GM12878 (cell line): ENCODE data around the gene RFC3. TPM values are rescaled to one million over a fixed set of nuclear protein-coding genes. Genes with fewer than 3 reads are reported as not detected.

Experiments
- ATAC-seq: fragments of 200-7000 bp; cut with Tn5 transposase; 3 replicates; pipeline ENCODE4 v1.9.1; 2020; ENCODE audit warnings: mild to moderate bottlenecking, moderate library complexity
- BruUV-seq: library from RNA; stranded (reverse); fragments of 400-500 nt; replicated peaks from 2 replicates; lab custom pipeline; 2021; lab: Mats Ljungman, UMichigan
- CTCF ChIA-PET: fragments of 300-600 bp; sonication (Branson Sonifier 250); formaldehyde crosslinking; extraction: SDS; loops from one replicate; lab custom pipeline; 2021; ENCODE audit warnings: inconsistent platforms; lab: Yijun Ruan, JAX
- POLR2A ChIA-PET: fragments of 350-600 bp; formaldehyde crosslinking; extraction: SDS; loops from one replicate; lab custom pipeline; 2021; ENCODE audit warnings: inconsistent platforms; lab: Charles Lee
- RAD21 ChIA-PET: fragments of 300-600 bp; sonication (Branson Sonifier 250); formaldehyde crosslinking; loops from one replicate; lab custom pipeline; 2023; ENCODE audit warnings: antibody characterized with exemption; ENCODE audit not compliant: unreplicated experiment; lab: Charles Lee
- SMC1A ChIA-PET: fragments of 300-600 bp; sonication (Branson Sonifier 250); formaldehyde crosslinking; loops from one replicate; lab custom pipeline; 2023; ENCODE audit not compliant: unreplicated experiment, uncharacterized antibody; lab: Charles Lee
- DNase-seq: peaks from one replicate; pipeline ENCODE4 v3.0.0-alpha.2; 2011; ENCODE audit warnings: low read depth, low spot score
- FAIRE-seq: peaks from 3 replicates; lab custom pipeline; 2011; peaks lifted over from hg19 to GRCh38; lab: Jason Lieb, UNC
- H2AFZ ChIP-seq: 2 replicates; pipeline ENCODE4 v1.6.0; 2011; ENCODE audit warnings: low read depth, low read length, control low read depth; ENCODE audit not compliant: control insufficient read depth
- H3K27ac ChIP-seq: 2 replicates; pipeline ENCODE4 v1.5.1; 2011; ENCODE audit warnings: control low read depth; ENCODE audit not compliant: control insufficient read depth, insufficient read depth
- H3K27me3 ChIP-seq, 2 experiments: replicated peaks in 1 of 2; 2 replicates each; pipeline versions ENCODE4 v1.6.0 to v1.6.1; 2011; ENCODE audit warnings: low read length in 1 of 2; ENCODE audit not compliant: control insufficient read depth in 2 of 2, insufficient read depth in 2 of 2
- H3K36me3 ChIP-seq, 2 experiments: 2 replicates each; pipeline ENCODE4 v1.5.1; 2011; ENCODE audit warnings: low read length in 1 of 2; ENCODE audit not compliant: control insufficient read depth in 2 of 2, insufficient read depth in 2 of 2
- H3K4me1 ChIP-seq: 2 replicates; pipeline ENCODE4 v1.6.1; 2011; ENCODE audit warnings: mild to moderate bottlenecking, low read length, moderate library complexity, mixed read lengths; ENCODE audit not compliant: control insufficient read depth, insufficient read depth
- H3K4me2 ChIP-seq: 2 replicates; pipeline ENCODE4 v1.6.0; 2011; ENCODE audit warnings: control low read depth; ENCODE audit not compliant: control insufficient read depth, insufficient read depth
- H3K4me3 ChIP-seq: fragments of 200-600 bp; sonication (generic); 2 replicates; pipeline ENCODE4 v1.5.1; 2016
- H3K79me2 ChIP-seq: 2 replicates; pipeline ENCODE4 v1.6.0; 2011; ENCODE audit warnings: low read length; ENCODE audit not compliant: control insufficient read depth, insufficient read depth
- H3K9ac ChIP-seq: 2 replicates; pipeline ENCODE4 v1.8.0; 2011; ENCODE audit warnings: low read length, control low read depth, mixed read lengths; ENCODE audit not compliant: control insufficient read depth, insufficient read depth
- H3K9me3 ChIP-seq: replicated peaks from 3 replicates; pipeline ENCODE4 v1.5.1; 2011; ENCODE audit warnings: mild to moderate bottlenecking, low read length; ENCODE audit not compliant: control insufficient read depth, insufficient read depth
- H4K20me1 ChIP-seq: 2 replicates; pipeline ENCODE4 v1.6.0; 2011; ENCODE audit not compliant: control insufficient read depth, insufficient read depth
- CBFB ChIP-seq: IDR thresholded peaks from 2 replicates; pipeline ENCODE4 v1.6.1; 2016; ENCODE audit warnings: antibody characterized with exemption, low read depth
- CREB1 ChIP-seq: IDR thresholded peaks from 2 replicates; pipeline ENCODE4 v1.6.1; 2012; ENCODE audit warnings: low read depth, mild to moderate bottlenecking, inconsistent platforms
- DPF2 ChIP-seq: fragments of 450-650 bp; IDR thresholded peaks from 2 replicates; pipeline ENCODE4 v1.6.1; 2017; ENCODE audit warnings: mild to moderate bottlenecking
- FOS ChIP-seq: IDR thresholded peaks from 3 replicates; pipeline ENCODE4 v1.6.1; 2011; ENCODE audit warnings: borderline replicate concordance; ENCODE audit not compliant: insufficient read length; ENCODE audit errors: extremely low read depth
- FOXK2 ChIP-seq: fragments of 450-650 bp; IDR thresholded peaks from 2 replicates; pipeline ENCODE4 v1.6.1; 2017; ENCODE audit warnings: mild to moderate bottlenecking, moderate library complexity
- KAT2A ChIP-seq: conservative IDR thresholded peaks from 2 replicates; pipeline ENCODE4 v1.6.1; 2011; ENCODE audit warnings: low read depth, low read length; ENCODE audit not compliant: control insufficient read depth
- KLF5 ChIP-seq: fragments of 450-650 bp; IDR thresholded peaks from 2 replicates; pipeline ENCODE4 v1.6.1; 2014; ENCODE audit warnings: mild to moderate bottlenecking; ENCODE audit not compliant: partially characterized antibody
- MYB ChIP-seq: fragments of 150-350 bp; IDR thresholded peaks from 2 replicates; pipeline ENCODE4 v1.6.1; 2014; ENCODE audit warnings: mild to moderate bottlenecking, low read depth, low read length, borderline replicate concordance
- SMC3 ChIP-seq: IDR thresholded peaks from 2 replicates; pipeline ENCODE4 v1.6.1; 2011; ENCODE audit warnings: low read length, improper control_type of control experiment, borderline replicate concordance
- SREBF2 ChIP-seq: IDR thresholded peaks from 2 replicates; pipeline ENCODE4 v1.6.1; 2012; ENCODE audit warnings: mild to moderate bottlenecking, low read length
- SRF ChIP-seq, 2 experiments: IDR thresholded peaks; 2 replicates each; pipeline ENCODE4 v1.6.1; 2011; ENCODE audit warnings: low read depth in 2 of 2, low read length in 2 of 2, mild to moderate bottlenecking in 1 of 2, moderate library complexity in 1 of 2
- STAT3 ChIP-seq: IDR thresholded peaks from 2 replicates; pipeline ENCODE4 v1.6.1; 2011; ENCODE audit warnings: low read depth, low read length, improper control_type of control experiment
- SUZ12 ChIP-seq: fragments of 200-600 bp; sonication (generic); IDR thresholded peaks from one replicate; pipeline ENCODE4 v1.6.1; 2018; ENCODE audit warnings: antibody characterized with exemption, mild to moderate bottlenecking; ENCODE audit not compliant: unreplicated experiment
- TCF12 ChIP-seq: IDR thresholded peaks from 2 replicates; pipeline ENCODE4 v1.6.1; 2011; ENCODE audit warnings: low read depth, mild to moderate bottlenecking, low read length
- TCF3 ChIP-seq: IDR thresholded peaks from 2 replicates; pipeline ENCODE4 v1.6.1; 2012; ENCODE audit warnings: low read depth, mild to moderate bottlenecking, low read length, borderline replicate concordance; ENCODE audit not compliant: insufficient read depth
- USF2 ChIP-seq: IDR thresholded peaks from 2 replicates; pipeline ENCODE4 v1.6.1; 2011; ENCODE audit warnings: low read depth, low read length, improper control_type of control experiment, borderline replicate concordance
- WRNIP1 ChIP-seq: IDR thresholded peaks from 2 replicates; pipeline ENCODE4 v1.6.1; 2011; ENCODE audit warnings: low read depth, low read length, improper control_type of control experiment, borderline replicate concordance
- YY1 ChIP-seq: IDR thresholded peaks from 2 replicates; pipeline ENCODE4 v1.6.1; 2011; ENCODE audit warnings: low read depth, mild to moderate bottlenecking, low read length
- ZBED1 ChIP-seq: IDR thresholded peaks from 2 replicates; pipeline ENCODE4 v1.6.1; 2016; ENCODE audit warnings: borderline replicate concordance
- WGBS: methylation state at CpG from one replicate; pipeline ENCODE4 v1.1.6; 2016; ENCODE audit warnings: low lambda C conversion rate; ENCODE audit not compliant: insufficient replicate concordance, insufficient coverage; ENCODE audit errors: missing lambda C conversion rate; 5-methylcytosine and 5-hydroxymethylcytosine counted together
- in situ Hi-C: fragments of 300-500 bp; cut with MboI; formaldehyde crosslinking; loops from 9 replicates; pipeline ENCODE4 v1.14.3; 2018; ENCODE audit warnings: mixed read lengths
- intact Hi-C: fragments of 100-400 bp; cut with micrococcal nuclease; formaldehyde crosslinking; loops from one replicate; pipeline ENCODE4 v1.14.2; 2022; ENCODE audit not compliant: unreplicated experiment
- polyA plus RNA-seq, 11 experiments: library from polyadenylated mRNA; depleted of rRNA in 4 of 11; unstranded in 6 of 11; stranded (reverse) in 5 of 11; fragments of >200 nt; fragmentation: Nextera tagmentation in 4 of 11; fragmentation: Illumina TruSeq in 1 of 11; extraction: Ambion mirVana in 4 of 11; extraction: Trizol in 1 of 11; gene quantifications; 1 replicate in 1 of 11; 2 replicates in 10 of 11; pipeline versions ENCODE4 v1.2.1 to v1.2.3, GENCODE V29; 2011 to 2016; ENCODE audit warnings: inconsistent platforms in 2 of 11, missing spikeins in 2 of 11, low read depth in 1 of 11
- total RNA-seq, 4 experiments: library from RNA; depleted of rRNA in 3 of 4; stranded (reverse); fragments of >200 nt in 3 of 4; fragmentation: Illumina TruSeq in 1 of 4; extraction: Trizol in 1 of 4; gene quantifications; 2 replicates each; pipeline versions ENCODE4 v1.2.1 to v1.2.3, GENCODE V29; 2013 to 2021

RFC3 gene
- total and polyA plus RNA-seq, 10 of the 15 experiments (the other 5 are each of a cell fraction or from before 2014, with no cell fraction given), result 57.6 to 98.9 (median 81.3) TPM

- TF ChIP-seq SRF (IDR thresholded peaks at IDR 0.05; ENCODE audit: low read depth in 2 of 2, low read length in 2 of 2) (no peak), KAT2A (no peak)
Measured at GRCh38 chr13:33789739-33790138, 28.2 kb upstream of the RFC3 start (continued).

GRCh38 chr13:33793726-33794125 is 24.2 kb upstream of the RFC3 start:
- Histone ChIP-seq H2AFZ (no peak overlapping the region), H3K4me2 (no peak overlapping the region), H3K4me3 (no peak overlapping the region), H3K4me1 (peaks cover 8% of the 10 kb centered on the region), H3K27me3 (no peaks in the 10 kb centered on the region), H3K27ac (no peak overlapping the region), H4K20me1 (no peaks in the 10 kb centered on the region), H3K9me3 (no peaks in the 10 kb centered on the region; the same call in 2 of the 3 replicates), H3K79me2 (no peaks in the 10 kb centered on the region), H3K36me3 (no peaks in the 10 kb centered on the region), H3K9ac (no peak overlapping the region)
- no peak for TF ChIP-seq CBFB
- no peak for TF ChIP-seq CREB1
- ChIA-PET POLR2A (no interaction called here), RAD21 (no interaction called here), SMC1A (no interaction called here), CTCF (no interaction called here)
- DNase-seq (no peak), ATAC-seq (no peak), FAIRE-seq (no peak)
- in situ Hi-C loops, result no loop called here
- no TSS peak for BruUV-seq
- intact Hi-C loops, result no loop called here

- H3K4me3 ChIP-seq, result no peak overlapping the region
- H3K27ac ChIP-seq, result no peak overlapping the region
- WGBS, result 83% methylated on average over 4 of the region's 4 CpGs
- peaks cover 8% of the 10 kb centered on the region for H3K4me1 ChIP-seq
- no peaks in the 10 kb centered on the region for H3K79me2 ChIP-seq
- RAD21 ChIA-PET, result interaction anchor here (1.2 kb wide), 1 partner anchor 65 kb away, joined by 3 read pairs; no protein-coding TSS in a partner anchor
- SMC1A ChIA-PET, result interaction anchor here (0.9 to 1.0 kb wide), 2 partner anchors 8 to 23 kb away, joined by 3 read pairs; partner anchors contain the start of gene RFC3
- no peaks in the 10 kb centered on the region for H3K36me3 ChIP-seq
- H3K27me3 ChIP-seq, result no peaks in the 10 kb centered on the region
- DNase-seq (no peak), FAIRE-seq (no peak), ATAC-seq (no peak)
- intact Hi-C loops, result no loop called here
- no TSS peak for BruUV-seq
- in situ Hi-C loops, result no loop called here
- no peak overlapping the region for H3K4me2 ChIP-seq
- no peak overlapping the region for H2AFZ ChIP-seq
- H3K9me3 ChIP-seq, result no peaks in the 10 kb centered on the region; the same call in 2 of the 3 replicates
- H4K20me1 ChIP-seq, result no peaks in the 10 kb centered on the region
- POLR2A ChIA-PET, result interaction anchor here (0.5 kb wide), 1 partner anchor 24 kb away, joined by 4 read pairs; no protein-coding TSS in a partner anchor
- no peak overlapping the region for H3K9ac ChIP-seq
- CTCF ChIA-PET, result interaction anchor here (1.3 kb wide), 1 partner anchor 71 kb away, joined by 4 read pairs; no protein-coding TSS in a partner anchor
- TF ChIP-seq SMC3 (no peak), TCF3 (no peak), SUZ12 (no peak), SREBF2 (no peak), MYB (no peak), FOS (no peak), WRNIP1 (no peak), KLF5 (no peak), FOXK2 (no peak), ZBED1 (no peak), DPF2 (no peak), TCF12 (no peak), STAT3 (no peak), YY1 (no peak), USF2 (no peak)
Measured at GRCh38 chr13:33794576-33794975, 23.4 kb upstream of the RFC3 start.
